Stimulated activated memory B cell treated with anti-CD40 and anti-IgM and Interleukin-4, amounts not matched to agents 10 μg/mL and 1 μg/mL and 100 μg/mL, for 72 hours (primary cell): Measurements from ENCODE around the gene TXNL1.

Source experiments
- ATAC-seq: fragments of 150-1000 bp; cut with Tn5 transposase; 2 replicates; pipeline ENCODE4 v1.10.0; 2021
- H3K27ac Mint-ChIP-seq: one replicate; pipeline ENCODE4 v1.8.0; 2022; ENCODE audit warnings: mild to moderate bottlenecking, mixed read lengths
- H3K27me3 Mint-ChIP-seq: one replicate; pipeline ENCODE4 v1.8.0; 2022; ENCODE audit warnings: mixed read lengths
- H3K36me3 Mint-ChIP-seq: one replicate; pipeline ENCODE4 v1.8.0; 2022; ENCODE audit warnings: mixed read lengths
- H3K4me1 Mint-ChIP-seq: one replicate; pipeline ENCODE4 v1.8.0; 2022; ENCODE audit warnings: mixed read lengths
- H3K4me3 Mint-ChIP-seq: one replicate; pipeline ENCODE4 v1.8.0; 2022; ENCODE audit warnings: mild to moderate bottlenecking, moderate library complexity, mixed read lengths
- H3K9me3 Mint-ChIP-seq: one replicate; pipeline ENCODE4 v1.8.0; 2022; ENCODE audit warnings: mixed read lengths

The TXNL1 gene

DNA sequence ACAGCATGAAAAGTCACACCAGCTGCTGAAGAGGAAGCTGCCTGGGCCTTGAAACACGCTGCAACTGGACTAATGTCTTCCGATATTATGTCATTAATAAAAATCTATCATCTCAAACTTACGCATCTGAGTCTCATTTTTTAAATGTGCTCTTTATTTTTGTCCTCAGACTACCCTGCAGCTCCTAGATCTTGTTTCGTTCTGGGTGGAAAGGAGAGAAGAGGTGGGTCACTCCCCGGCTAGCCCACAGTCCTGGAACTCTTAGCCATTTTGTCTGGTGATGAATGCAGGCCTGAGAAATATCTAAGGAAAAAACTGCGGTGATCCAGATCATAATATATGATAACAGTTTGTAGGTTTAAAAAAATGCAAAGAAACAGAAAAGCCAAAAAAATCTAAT, 73.3 kb downstream of the TXNL1 start:
- H3K27ac Mint-ChIP-seq = no peak overlapping the region
- peaks cover 10% of the 10 kb centered on the region for H3K27me3 Mint-ChIP-seq
- no peaks in the 10 kb centered on the region for H3K36me3 Mint-ChIP-seq
- ATAC-seq = no peak
- H3K9me3 Mint-ChIP-seq = no peaks in the 10 kb centered on the region
- no peak overlapping the region for H3K4me3 Mint-ChIP-seq
- peaks cover 9% of the 10 kb centered on the region for H3K4me1 Mint-ChIP-seq

DNA sequence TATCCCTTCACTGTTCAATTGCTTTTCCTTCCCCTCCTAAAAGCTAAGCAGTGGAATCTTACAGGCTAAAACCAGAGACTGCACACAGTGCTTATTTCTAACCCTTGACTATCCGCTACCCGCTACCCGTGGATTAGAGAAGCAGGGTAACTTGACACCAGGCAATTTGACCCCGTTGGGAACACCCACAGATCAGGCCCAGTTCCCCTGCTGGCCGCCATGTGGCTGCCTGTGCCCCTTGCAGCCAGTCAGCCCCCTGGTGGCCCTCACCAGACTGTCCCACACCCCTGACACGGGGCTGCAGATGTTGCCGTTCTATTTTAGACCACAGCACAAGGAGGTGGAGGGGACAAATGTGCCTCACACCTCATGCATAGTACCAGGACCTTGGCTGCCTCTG, 74.8 kb downstream of the TXNL1 start:
- Mint-ChIP-seq H3K36me3 (no peaks in the 10 kb centered on the region), H3K4me1 (peaks cover 9% of the 10 kb centered on the region)
- peak; percentile 62 for ATAC-seq

DNA sequence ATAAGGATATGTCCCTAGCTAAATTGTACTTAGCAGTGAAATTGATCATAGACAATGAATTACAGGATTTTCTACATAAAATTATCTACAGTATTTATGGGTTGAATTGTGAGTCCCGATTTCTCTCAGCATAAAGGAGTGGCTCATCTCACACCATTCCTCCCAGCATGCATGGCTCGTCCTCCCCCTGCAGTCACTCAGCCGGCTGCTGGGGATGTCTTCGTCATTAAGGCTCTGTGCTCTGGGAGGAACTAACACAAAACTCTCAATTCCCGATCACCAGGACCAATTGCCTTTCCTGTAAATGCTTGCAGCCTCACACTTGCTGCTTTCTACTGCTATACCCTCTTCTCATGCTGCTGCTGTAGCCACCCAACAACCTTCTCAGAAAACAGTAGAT, 75.9 kb downstream of the TXNL1 start:
- Mint-ChIP-seq H3K36me3 (no peaks in the 10 kb centered on the region), H3K4me3 (no peak overlapping the region), H3K9me3 (no peaks in the 10 kb centered on the region), H3K4me1 (peaks cover 9% of the 10 kb centered on the region), H3K27ac (no peak overlapping the region), H3K27me3 (peaks cover 10% of the 10 kb centered on the region)
- no peak for ATAC-seq

More for the DNA sequence above, 74.8 kb downstream of the TXNL1 start:
- no peaks in the 10 kb centered on the region for H3K9me3 Mint-ChIP-seq
- peaks cover 10% of the 10 kb centered on the region for H3K27me3 Mint-ChIP-seq
- H3K27ac Mint-ChIP-seq = no peak overlapping the region
- H3K4me3 Mint-ChIP-seq = no peak overlapping the region

DNA sequence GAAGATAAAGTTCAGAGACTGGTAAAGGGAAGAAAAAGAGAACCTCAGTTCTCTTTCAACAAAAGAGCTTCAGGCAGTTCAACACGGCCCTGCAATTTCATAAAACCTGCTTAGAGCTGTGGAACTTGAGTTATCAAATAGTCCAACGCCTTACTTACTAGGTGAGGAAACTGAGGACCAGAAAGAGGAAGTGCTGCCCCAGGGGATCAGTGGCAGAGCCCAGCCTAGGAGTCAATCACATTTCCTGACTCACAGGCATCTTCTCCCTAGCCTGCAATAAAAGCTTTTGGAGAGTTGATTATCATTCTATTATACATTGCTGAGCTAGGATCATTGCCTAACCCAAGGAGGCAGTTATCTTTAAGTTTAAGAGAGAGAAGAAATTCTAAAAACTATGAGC, 77.4 kb downstream of the TXNL1 start:
- no peaks in the 10 kb centered on the region for H3K36me3 Mint-ChIP-seq
- H3K27ac Mint-ChIP-seq = no peak overlapping the region
- H3K4me1 Mint-ChIP-seq = peaks cover 9% of the 10 kb centered on the region
- H3K9me3 Mint-ChIP-seq = no peaks in the 10 kb centered on the region
- H3K4me3 Mint-ChIP-seq = no peak overlapping the region
- ATAC-seq = no peak
- peaks cover 10% of the 10 kb centered on the region for H3K27me3 Mint-ChIP-seq

DNA sequence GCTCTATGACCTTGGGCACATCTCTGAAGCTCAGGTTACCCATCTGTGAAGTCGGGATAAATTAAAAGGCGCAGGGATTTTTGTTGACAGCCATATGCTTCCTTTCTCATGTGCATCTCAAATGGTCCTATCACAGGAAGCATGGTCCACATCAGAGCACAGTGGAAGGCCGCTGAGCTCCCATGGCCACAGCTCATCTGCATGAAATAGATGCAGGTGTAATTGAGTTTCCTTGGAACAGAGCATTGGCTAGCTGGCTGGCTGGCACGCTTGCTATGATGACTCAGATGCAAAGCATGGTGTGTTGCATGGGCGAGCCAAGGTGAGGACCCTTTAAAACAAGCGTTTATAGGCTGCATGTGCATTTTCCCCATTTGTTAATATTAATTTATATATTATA, 79.3 kb downstream of the TXNL1 start:
- Mint-ChIP-seq H3K4me1 (peaks cover 9% of the 10 kb centered on the region), H3K27ac (no peak overlapping the region), H3K36me3 (no peaks in the 10 kb centered on the region), H3K4me3 (no peak overlapping the region), H3K9me3 (peaks cover 2% of the 10 kb centered on the region), H3K27me3 (peaks cover 17% of the 10 kb centered on the region)
- ATAC-seq = no peak

DNA sequence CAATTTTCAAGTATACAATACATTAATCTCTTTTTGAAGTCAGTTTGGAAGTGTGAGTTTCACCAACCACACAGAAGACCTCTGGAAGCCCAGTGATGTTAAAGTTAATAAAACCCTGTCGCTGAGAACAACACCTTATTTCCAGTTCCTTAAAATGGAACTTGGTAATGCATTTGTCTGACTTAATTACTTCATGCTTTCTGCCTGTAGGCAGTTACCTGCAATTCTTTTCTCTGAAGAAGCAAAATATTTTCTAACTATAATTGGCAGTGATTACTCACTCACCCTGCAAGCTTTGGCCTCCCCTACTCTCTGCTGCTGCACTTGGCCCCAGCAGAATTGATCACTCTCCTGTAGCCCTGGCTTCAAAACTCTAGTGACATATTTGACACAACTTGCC, 81.5 kb downstream of the TXNL1 start:
- Mint-ChIP-seq H3K4me3 (no peak overlapping the region), H3K27ac (no peak overlapping the region)

DNA sequence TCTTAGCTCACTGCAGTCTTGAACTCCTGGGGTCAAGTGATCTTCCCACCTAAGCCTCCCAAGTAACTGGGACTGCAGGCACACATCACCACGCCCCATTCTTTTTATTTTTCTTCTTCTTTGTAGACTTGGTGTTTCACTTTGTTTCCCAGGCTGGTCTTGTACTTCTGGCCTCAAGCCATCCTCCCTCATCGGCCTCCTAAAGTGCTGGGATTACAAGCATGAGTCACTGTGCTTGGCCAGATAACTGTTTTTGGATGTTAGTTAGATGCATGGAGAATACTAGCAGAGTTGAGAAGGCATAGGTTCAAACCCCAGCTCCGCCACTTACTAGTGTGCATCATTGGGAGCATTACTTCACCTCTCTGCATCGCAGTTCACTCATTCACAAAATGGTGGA, 88.3 kb downstream of the TXNL1 start:
- H3K4me1 Mint-ChIP-seq = no peaks in the 10 kb centered on the region
- H3K36me3 Mint-ChIP-seq = no peaks in the 10 kb centered on the region
- H3K27ac Mint-ChIP-seq = no peak overlapping the region
- H3K9me3 Mint-ChIP-seq = peaks cover 4% of the 10 kb centered on the region
- no peak overlapping the region for H3K4me3 Mint-ChIP-seq
- H3K27me3 Mint-ChIP-seq = peaks cover 3% of the 10 kb centered on the region
- ATAC-seq = no peak

More for the DNA sequence above, 81.5 kb downstream of the TXNL1 start:
- Mint-ChIP-seq H3K36me3 (no peaks in the 10 kb centered on the region), H3K4me1 (peaks cover 9% of the 10 kb centered on the region), H3K9me3 (peaks cover 2% of the 10 kb centered on the region), H3K27me3 (peaks cover 17% of the 10 kb centered on the region)
- no peak for ATAC-seq
